NOMO-1 treated with dmso at 0.1 percent for 144 hours (cell line): ENCODE results near the gene CCNF.
A peak's percentile ranks its signal among the peaks of the same experiment; 100 is the strongest.
"Not testable (repeated sequence)": the region's sequence is repeated elsewhere in the genome, so short reads cannot be mapped to it uniquely, and the experiment has no call there.

ENCODE experiments used
- DNase-seq: peaks from one replicate; lab custom pipeline; 2025; ENCODE audit not compliant: unreplicated experiment; lab: John Stamatoyannopoulos, UW

The CCNF gene, protein sequence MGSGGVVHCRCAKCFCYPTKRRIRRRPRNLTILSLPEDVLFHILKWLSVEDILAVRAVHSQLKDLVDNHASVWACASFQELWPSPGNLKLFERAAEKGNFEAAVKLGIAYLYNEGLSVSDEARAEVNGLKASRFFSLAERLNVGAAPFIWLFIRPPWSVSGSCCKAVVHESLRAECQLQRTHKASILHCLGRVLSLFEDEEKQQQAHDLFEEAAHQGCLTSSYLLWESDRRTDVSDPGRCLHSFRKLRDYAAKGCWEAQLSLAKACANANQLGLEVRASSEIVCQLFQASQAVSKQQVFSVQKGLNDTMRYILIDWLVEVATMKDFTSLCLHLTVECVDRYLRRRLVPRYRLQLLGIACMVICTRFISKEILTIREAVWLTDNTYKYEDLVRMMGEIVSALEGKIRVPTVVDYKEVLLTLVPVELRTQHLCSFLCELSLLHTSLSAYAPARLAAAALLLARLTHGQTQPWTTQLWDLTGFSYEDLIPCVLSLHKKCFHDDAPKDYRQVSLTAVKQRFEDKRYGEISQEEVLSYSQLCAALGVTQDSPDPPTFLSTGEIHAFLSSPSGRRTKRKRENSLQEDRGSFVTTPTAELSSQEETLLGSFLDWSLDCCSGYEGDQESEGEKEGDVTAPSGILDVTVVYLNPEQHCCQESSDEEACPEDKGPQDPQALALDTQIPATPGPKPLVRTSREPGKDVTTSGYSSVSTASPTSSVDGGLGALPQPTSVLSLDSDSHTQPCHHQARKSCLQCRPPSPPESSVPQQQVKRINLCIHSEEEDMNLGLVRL

GRCh38 chr16:2429034-2429770 lies at the start of gene CCNF:
TSS of gene CCNF (plus strand) at chr16:2429447. CDS start at chr16:2429482, 35 bp downstream.
- DNase-seq: peak; percentile 89

DNA sequence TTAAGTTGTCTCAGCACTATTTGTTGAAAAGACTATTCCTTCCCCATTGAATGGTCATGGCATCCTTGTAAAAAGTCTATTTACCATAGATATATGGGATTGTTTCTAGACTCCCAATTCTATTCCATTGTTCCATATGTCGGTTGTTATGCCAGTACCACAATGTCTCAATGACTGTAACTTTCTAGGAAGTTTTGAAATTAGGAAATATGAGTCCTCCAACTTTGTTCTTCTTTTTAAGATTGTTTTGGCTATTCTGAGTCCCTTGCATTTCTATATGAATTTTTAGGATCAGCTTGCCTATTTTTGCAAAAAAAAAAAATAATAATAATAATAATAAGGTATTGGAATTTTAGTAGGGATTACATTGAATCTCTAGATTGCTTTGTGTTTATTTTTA lies 45.7 kb upstream of the CCNF start:
- no peak for DNase-seq

- no peak for DNase-seq
Measured at GRCh38 chr16:2384426-2384825, 44.8 kb upstream of the CCNF start.

GRCh38 chr16:2385190-2385836 lies 43.9 kb upstream of the CCNF start:
- DNase-seq: no peak

DNA sequence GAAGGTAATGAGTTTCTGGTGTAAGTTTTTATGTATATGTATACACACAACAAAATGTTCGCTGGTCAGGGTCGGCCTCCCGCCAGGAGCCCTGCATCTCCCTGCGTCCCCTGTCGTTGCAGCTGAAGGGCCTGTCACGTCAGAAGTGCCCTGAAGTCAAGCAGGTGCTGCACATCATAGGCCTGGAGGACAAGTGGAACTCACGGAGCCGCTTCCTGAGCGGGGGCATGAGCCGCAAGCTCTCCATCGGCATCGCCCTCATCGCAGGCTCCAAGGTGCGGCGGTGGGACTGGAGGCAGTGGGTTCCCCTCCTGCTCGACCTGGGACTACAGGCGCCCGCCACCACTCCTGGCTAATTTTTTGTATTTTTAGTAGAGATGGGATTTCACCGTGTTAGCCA lies 43.3 kb upstream of the CCNF start:
- not testable (repeated sequence) for DNase-seq

GRCh38 chr16:2386990-2387389 lies 42.3 kb upstream of the CCNF start:
- no peak for DNase-seq

DNA sequence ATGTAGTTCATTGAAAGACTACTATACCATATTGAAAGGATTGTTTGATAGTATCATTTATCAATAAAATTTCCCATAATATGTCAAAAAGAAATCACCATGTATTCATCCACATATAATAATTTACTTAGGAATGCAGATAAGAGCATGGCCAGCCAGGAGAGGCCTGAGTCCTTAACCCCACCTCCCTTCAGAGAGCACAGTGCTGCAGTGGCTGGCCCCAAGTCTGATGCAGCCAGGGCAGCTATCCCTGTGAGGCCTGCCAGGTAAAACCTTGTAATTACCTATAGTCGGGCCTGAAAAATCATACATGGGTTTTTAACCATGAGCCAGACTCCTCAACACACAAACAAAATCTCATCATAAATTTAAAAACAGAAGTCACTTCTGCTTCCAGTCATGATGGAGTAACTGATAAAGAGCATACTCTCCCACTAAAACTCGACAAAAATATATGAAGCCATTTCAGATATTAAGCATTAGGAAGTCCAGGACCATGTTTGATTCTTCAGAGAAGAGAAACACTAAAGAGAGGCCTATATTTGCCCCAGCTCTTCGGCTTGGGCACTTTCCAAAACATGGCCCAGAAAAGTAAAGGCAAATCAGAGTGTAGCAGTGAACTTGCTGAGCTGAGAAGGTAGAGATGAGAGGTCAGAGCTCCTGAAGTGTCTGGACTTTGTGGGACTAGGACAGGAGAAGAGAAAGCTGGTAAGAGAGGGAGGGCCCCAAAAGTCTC lies 40.9 kb upstream of the CCNF start:
- no peak for DNase-seq

GRCh38 chr16:2388875-2389433 lies 40.3 kb upstream of the CCNF start:
- DNase-seq: no peak

GRCh38 chr16:2392025-2392424 lies 37.2 kb upstream of the CCNF start:
- no peak for DNase-seq

DNA sequence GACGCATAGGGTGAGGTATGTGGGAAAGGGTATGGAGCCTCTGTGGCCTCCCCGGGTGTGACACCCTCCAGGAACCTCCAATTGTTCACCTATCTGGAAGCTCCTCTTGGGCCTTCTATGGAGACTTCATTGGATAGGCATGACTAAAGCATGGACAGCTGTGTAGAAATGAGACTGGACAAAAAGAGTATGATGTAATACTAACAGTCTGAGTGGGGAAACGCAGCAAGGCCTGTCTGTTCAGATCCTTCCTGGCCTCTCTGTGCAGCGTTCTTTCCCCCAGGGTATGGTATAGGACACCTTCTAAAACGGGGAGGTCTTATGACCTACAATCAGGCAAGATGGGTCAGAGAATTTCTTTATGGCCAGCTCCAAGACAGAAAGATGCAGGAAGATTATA lies 30.7 kb upstream of the CCNF start:
- DNase-seq: no peak

DNA sequence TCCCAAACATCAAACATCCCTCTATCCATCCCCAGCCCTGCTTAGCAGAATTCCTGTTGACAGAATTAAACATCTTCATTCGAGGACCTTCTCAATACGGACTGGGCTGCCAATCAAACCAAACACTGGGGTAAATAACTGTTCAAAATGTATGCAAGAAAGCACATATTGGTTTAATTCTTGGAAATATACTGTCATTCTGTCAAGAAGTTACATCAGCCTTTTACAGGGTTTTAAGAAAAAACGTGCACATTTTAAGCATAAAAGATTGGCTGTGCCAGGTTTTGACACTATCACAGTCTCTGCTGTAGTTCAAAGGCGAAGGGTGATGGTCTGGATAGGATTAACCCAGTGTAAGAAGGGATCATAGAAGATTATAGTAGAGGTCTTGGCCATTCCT lies 25.1 kb upstream of the CCNF start:
- no peak for DNase-seq

- no peak for DNase-seq
Measured at GRCh38 chr16:2415085-2415484, 14.2 kb upstream of the CCNF start.

DNA sequence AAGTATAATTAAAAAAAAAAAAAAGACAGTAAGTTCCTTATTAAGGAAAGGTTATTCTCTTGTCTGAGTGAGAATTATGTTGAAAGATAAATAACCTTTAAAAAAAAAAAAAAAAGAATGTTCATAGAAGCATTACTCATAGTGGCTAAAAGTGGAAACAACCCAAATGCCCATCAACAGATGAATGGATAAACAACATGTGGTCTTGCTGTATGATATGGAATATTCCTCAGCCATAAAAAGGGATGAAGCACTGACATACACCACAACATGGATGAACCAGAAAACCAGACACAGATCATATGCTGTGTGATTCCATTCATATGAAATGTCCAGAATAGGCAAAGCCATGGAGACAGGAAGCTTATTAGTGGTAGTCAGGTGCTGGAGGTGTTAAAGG lies 9.2 kb upstream of the CCNF start:
- DNase-seq: no peak

DNA sequence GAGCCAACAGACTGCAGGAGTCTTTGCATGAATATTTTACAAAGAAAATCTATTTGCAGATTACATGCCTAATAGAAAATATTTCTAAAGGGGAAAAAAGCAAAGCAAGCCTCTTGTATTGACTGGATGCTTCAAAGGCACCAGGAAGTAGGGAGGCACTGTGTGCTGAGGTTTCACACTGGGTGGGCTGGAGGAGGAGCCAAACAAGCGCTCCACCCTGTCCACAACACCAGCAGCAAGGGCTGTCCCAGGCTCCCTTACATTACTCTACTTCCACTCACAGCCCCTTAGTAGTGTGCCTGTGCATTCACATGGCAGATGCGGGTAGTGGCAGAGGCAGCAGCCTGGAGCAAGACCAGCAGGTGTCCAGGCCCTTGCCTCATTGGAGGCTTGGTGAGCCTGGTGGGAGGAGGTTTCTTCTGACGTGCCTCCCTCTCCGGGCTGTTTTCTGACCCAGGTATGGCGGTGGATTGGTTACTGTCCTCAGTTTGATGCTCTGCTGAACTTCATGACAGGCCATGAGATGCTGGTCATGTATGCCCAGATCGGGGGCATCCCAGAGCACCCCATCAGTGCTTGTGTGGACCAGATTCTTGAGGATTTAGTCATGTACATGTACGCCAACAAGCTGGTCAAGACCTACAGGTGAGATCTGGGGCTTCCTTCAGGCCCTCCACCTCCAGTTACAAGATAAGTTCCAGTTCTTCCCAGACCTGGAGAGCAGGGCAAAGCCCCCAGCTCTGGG lies 7.0 kb upstream of the CCNF start:
- DNase-seq: no peak

GRCh38 chr16:2424061-2425007 lies 4.9 kb upstream of the CCNF start:
- no peak for DNase-seq

DNA sequence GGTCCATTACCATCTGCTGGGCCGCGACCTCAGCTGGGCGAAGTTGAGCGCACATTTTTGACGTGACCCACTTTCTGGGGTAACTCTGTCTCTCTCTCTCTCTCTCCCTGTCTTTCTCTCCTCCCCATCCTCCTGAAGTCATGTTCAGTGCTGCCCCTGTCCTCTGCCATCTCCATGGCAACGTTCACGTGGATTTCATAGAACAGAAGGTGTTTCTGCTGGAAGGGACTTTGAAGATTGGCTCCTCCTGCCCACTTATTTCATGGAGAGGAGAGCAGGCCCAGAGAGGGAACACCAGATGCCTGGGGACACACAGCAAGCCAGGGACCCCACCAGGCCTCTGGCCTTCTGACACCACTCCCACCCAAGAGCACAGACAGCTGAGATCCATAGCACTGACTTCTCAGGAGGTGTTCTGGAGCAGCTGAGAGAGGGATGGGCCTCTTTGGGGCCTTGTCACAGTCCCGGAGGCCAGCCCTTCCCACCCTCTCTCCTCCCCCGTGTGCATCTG lies 4.2 kb upstream of the CCNF start:
- DNase-seq: no peak

- DNase-seq: no peak
Measured at GRCh38 chr16:2425825-2426430, 3.3 kb upstream of the CCNF start.

GRCh38 chr16:2426941-2427361 lies 2.3 kb upstream of the CCNF start:
- no peak for DNase-seq
